ENCODE results near the gene PRKG1.

Gene PRKG1

GRCh38 chr10:51653025-51653424, 578.7 kb downstream of the PRKG1 start:
- no peak for TF ChIP-seq YY1 (IDR thresholded peaks at IDR 0.05; ENCODE audit: low read depth)
- no peak for TF ChIP-seq CEBPB (IDR thresholded peaks at IDR 0.05)
- no peak for TF ChIP-seq TEAD4 (IDR thresholded peaks at IDR 0.05)
- TF ChIP-seq TCF12 (IDR thresholded peaks at IDR 0.05; ENCODE audit: low read depth), result no peak
- no peak for TF ChIP-seq FOXM1 (IDR thresholded peaks at IDR 0.05; ENCODE audit: borderline replicate concordance, low read depth)
- no peak for TF ChIP-seq REST (IDR thresholded peaks at IDR 0.05; ENCODE audit: low read depth)
- TF ChIP-seq TAF1 (IDR thresholded peaks at IDR 0.05; ENCODE audit: low read depth), result no peak
- TF ChIP-seq NFIC (IDR thresholded peaks at IDR 0.05), result no peak
- no peak for TF ChIP-seq USF1 (IDR thresholded peaks at IDR 0.05)
- TF ChIP-seq ZBTB7A (IDR thresholded peaks at IDR 0.05; ENCODE audit: low read depth), result no peak
- TF ChIP-seq CREB1 (IDR thresholded peaks at IDR 0.05; ENCODE audit: low read depth), result no peak
- no peak for TF ChIP-seq EGR1 (IDR thresholded peaks at IDR 0.05)
- no peak for TF ChIP-seq MAX (IDR thresholded peaks at IDR 0.05)
- no peak for TF ChIP-seq RAD21 (IDR thresholded peaks at IDR 0.05; ENCODE audit: low read depth)
- TF ChIP-seq EP300 (IDR thresholded peaks at IDR 0.05; ENCODE audit: borderline replicate concordance), result no peak

- no peak for TF ChIP-seq TAF1 (IDR thresholded peaks at IDR 0.05; ENCODE audit: low read depth)
- no peak for TF ChIP-seq NFIC (IDR thresholded peaks at IDR 0.05)
- TF ChIP-seq REST (IDR thresholded peaks at IDR 0.05; ENCODE audit: low read depth), result no peak
- no peak for TF ChIP-seq YY1 (IDR thresholded peaks at IDR 0.05; ENCODE audit: low read depth)
- TF ChIP-seq CEBPB (IDR thresholded peaks at IDR 0.05), result no peak
- TF ChIP-seq EGR1 (IDR thresholded peaks at IDR 0.05), result no peak
- no peak for TF ChIP-seq ZBTB7A (IDR thresholded peaks at IDR 0.05; ENCODE audit: low read depth)
- TF ChIP-seq MAX (IDR thresholded peaks at IDR 0.05), result no peak
Observed at GRCh38 chr10:51654918-51655317, 580.6 kb downstream of the PRKG1 start.

GRCh38 chr10:51656503-51656902, 582.2 kb downstream of the PRKG1 start:
- TF ChIP-seq MAX (IDR thresholded peaks at IDR 0.05) (no peak), ZBTB7A (IDR thresholded peaks at IDR 0.05; ENCODE audit: low read depth) (no peak), USF1 (IDR thresholded peaks at IDR 0.05) (no peak), RAD21 (IDR thresholded peaks at IDR 0.05; ENCODE audit: low read depth) (no peak), TEAD4 (IDR thresholded peaks at IDR 0.05) (no peak), YY1 (IDR thresholded peaks at IDR 0.05; ENCODE audit: low read depth) (no peak), NFIC (IDR thresholded peaks at IDR 0.05) (no peak), REST (IDR thresholded peaks at IDR 0.05; ENCODE audit: low read depth) (no peak), EP300 (IDR thresholded peaks at IDR 0.05; ENCODE audit: borderline replicate concordance) (no peak), EGR1 (IDR thresholded peaks at IDR 0.05) (no peak), FOXM1 (IDR thresholded peaks at IDR 0.05; ENCODE audit: borderline replicate concordance, low read depth) (no peak)

- no peak for TF ChIP-seq CREB1 (IDR thresholded peaks at IDR 0.05; ENCODE audit: low read depth)
- no peak for TF ChIP-seq EP300 (IDR thresholded peaks at IDR 0.05; ENCODE audit: borderline replicate concordance)
- TF ChIP-seq TEAD4 (IDR thresholded peaks at IDR 0.05), result no peak
- no peak for TF ChIP-seq TCF12 (IDR thresholded peaks at IDR 0.05; ENCODE audit: low read depth)
- TF ChIP-seq CEBPB (IDR thresholded peaks at IDR 0.05), result no peak
- no peak for TF ChIP-seq REST (IDR thresholded peaks at IDR 0.05; ENCODE audit: low read depth)
- no peak for TF ChIP-seq MAX (IDR thresholded peaks at IDR 0.05)
- no peak for TF ChIP-seq YY1 (IDR thresholded peaks at IDR 0.05; ENCODE audit: low read depth)
Observed at GRCh38 chr10:51658000-51658399, 583.7 kb downstream of the PRKG1 start.

Measured in Ishikawa (cell line).